NT2/D1 (cell line): ENCODE data around the gene SFXN5.

ENCODE experiments used
- DNase-seq: peaks from one replicate; pipeline ENCODE4 v3.0.0-alpha.2; 2011; ENCODE audit warnings: low read depth, low spot score
- H3K27me3 ChIP-seq: 2 replicates; pipeline ENCODE4 v1.6.0; 2011; ENCODE audit warnings: mild to moderate bottlenecking; ENCODE audit not compliant: insufficient read length, insufficient read depth
- H3K36me3 ChIP-seq: 2 replicates; pipeline ENCODE4 v1.6.1; 2011; ENCODE audit warnings: mild to moderate bottlenecking, low read length, mixed read lengths; ENCODE audit not compliant: insufficient read depth, insufficient read length
- H3K4me1 ChIP-seq: 2 replicates; pipeline ENCODE4 v1.5.1; 2011; ENCODE audit not compliant: insufficient read depth, insufficient read length
- H3K4me3 ChIP-seq: 2 replicates; pipeline ENCODE4 v1.5.1; 2011; ENCODE audit warnings: low read depth; ENCODE audit not compliant: insufficient read length
- H3K9ac ChIP-seq: 2 replicates; pipeline ENCODE4 v1.6.0; 2011; ENCODE audit warnings: low read depth; ENCODE audit not compliant: insufficient read length
- H3K9me3 ChIP-seq: 2 replicates; pipeline ENCODE4 v1.5.1; 2011; ENCODE audit warnings: mild to moderate bottlenecking, low read length; ENCODE audit not compliant: insufficient read depth
- SUZ12 ChIP-seq: IDR thresholded peaks from 2 replicates; pipeline ENCODE4 v1.6.1; 2011; ENCODE audit not compliant: insufficient read length, insufficient read depth; ENCODE audit errors: extremely low read depth
- YY1 ChIP-seq: IDR thresholded peaks from 2 replicates; pipeline ENCODE4 v1.6.1; 2011; ENCODE audit not compliant: insufficient read length, insufficient read depth
- ZNF274 ChIP-seq: IDR thresholded peaks from 2 replicates; pipeline ENCODE4 v1.6.1; 2011; ENCODE audit warnings: mild to moderate bottlenecking, low read depth, low read length

The SFXN5 gene

GRCh38 chr2:72892506-72893173, 178.9 kb downstream of the SFXN5 start:
- TF ChIP-seq YY1 (no peak), SUZ12 (no peak), ZNF274 (no peak)
- H3K4me3 ChIP-seq: no peak overlapping the region
- peak; percentile 67 for DNase-seq
- H3K9ac ChIP-seq: no peak overlapping the region
- H3K9me3 ChIP-seq: no peaks in the 10 kb centered on the region; the same call in 1 of the 2 replicates
- peaks cover 5% of the 10 kb centered on the region for H3K4me1 ChIP-seq
- peaks cover 34% of the 10 kb centered on the region for H3K27me3 ChIP-seq
- H3K36me3 ChIP-seq: peaks cover 10% of the 10 kb centered on the region
